GM12878 (cell line): ENCODE measurements around the gene WDR26.

Source experiments
- YY1 ChIP-seq: IDR thresholded peaks from 2 replicates; pipeline ENCODE4 v1.6.1; 2011; ENCODE audit warnings: low read depth, mild to moderate bottlenecking, low read length
- TF ChIP-seq, protein P1 (sequence below), 3 experiments: IDR thresholded peaks in 2 of 3; conservative IDR thresholded peaks in 1 of 3; 2 replicates each; pipeline ENCODE4 v1.5.1; 2011; ENCODE audit warnings: low read depth in 3 of 3, low read length in 3 of 3, mild to moderate bottlenecking in 3 of 3, control low read depth in 2 of 3, moderate library complexity in 2 of 3, inconsistent platforms in 1 of 3, mixed read lengths in 1 of 3; ENCODE audit not compliant: control insufficient read depth in 2 of 3, insufficient read depth in 1 of 3; ENCODE audit errors: extremely low read depth in 1 of 3

- TF ChIP-seq, protein P1, sequence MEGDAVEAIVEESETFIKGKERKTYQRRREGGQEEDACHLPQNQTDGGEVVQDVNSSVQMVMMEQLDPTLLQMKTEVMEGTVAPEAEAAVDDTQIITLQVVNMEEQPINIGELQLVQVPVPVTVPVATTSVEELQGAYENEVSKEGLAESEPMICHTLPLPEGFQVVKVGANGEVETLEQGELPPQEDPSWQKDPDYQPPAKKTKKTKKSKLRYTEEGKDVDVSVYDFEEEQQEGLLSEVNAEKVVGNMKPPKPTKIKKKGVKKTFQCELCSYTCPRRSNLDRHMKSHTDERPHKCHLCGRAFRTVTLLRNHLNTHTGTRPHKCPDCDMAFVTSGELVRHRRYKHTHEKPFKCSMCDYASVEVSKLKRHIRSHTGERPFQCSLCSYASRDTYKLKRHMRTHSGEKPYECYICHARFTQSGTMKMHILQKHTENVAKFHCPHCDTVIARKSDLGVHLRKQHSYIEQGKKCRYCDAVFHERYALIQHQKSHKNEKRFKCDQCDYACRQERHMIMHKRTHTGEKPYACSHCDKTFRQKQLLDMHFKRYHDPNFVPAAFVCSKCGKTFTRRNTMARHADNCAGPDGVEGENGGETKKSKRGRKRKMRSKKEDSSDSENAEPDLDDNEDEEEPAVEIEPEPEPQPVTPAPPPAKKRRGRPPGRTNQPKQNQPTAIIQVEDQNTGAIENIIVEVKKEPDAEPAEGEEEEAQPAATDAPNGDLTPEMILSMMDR (IDR thresholded peaks at IDR 0.05 in 2 of 3, conservative IDR thresholded peaks at IDR 0.05 in 1 of 3; ENCODE audit: control insufficient read depth in 2 of 3, extremely low read depth in 1 of 3, insufficient read depth in 1 of 3, low read depth in 3 of 3, low read length in 3 of 3), result no peak
- TF ChIP-seq YY1, result no peak
Observed at GRCh38 chr1:224481601-224482000, 47.0 kb upstream of the WDR26 start.
